ENCODE measurements around the gene URB1.
"Not testable (repeated sequence)": the region's sequence is repeated elsewhere in the genome, so short reads cannot be mapped to it uniquely, and the experiment has no call there.

URB1 gene

DNA sequence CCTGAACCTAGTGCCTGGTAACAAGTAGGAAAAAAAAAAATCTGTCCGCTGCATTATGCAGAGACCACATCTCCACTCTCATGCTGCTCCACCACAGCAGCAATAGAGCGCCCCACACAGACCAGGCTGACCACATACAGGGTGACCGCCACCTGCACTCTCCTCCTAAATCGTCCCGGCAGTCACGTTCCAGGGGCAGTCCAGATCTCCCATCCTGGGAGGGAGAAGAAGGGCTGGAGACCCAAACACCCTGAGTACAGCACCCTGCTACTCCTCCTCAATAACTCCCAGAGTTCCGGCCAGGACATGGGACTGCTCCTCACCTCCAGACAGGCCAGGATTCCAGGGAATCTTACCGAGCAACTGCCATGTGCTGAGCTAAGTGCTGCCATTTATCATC lies 15.3 kb downstream of the URB1 start:
- no peak for DNase-seq (ENCODE audit: low read depth in 2 of 2)

- DNase-seq (ENCODE audit: low read depth in 2 of 2) = peak in 1 of 2 experiments; percentile 5
Measured at GRCh38 chr21:32372755-32373154, 20.1 kb downstream of the URB1 start.

GRCh38 chr21:32371913-32372314 lies 20.9 kb downstream of the URB1 start:
- peak; percentile 36 to 44 for DNase-seq (ENCODE audit: low read depth in 2 of 2)

- no peak for DNase-seq (ENCODE audit: low read depth in 2 of 2)
Measured at GRCh38 chr21:32370998-32371766, 21.6 kb downstream of the URB1 start.

DNA sequence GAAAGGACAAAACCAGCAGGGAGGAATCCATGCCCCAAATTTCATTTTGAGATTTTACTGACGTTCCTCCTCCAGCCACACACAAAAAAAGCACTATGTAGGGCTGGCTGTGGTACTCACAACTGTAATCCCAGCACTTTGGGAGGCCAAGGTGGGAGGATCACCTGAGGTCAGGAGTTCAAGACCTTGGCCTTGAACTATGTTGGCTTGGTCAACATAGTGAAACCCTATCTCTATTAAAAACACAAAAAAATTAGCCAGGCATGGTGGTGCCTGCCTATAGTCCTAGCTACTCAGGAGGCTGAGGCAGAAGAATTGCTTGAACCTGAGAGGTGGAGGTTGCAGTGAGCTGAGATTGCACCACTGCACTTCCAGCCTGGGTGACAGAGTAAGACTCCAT lies 23.9 kb downstream of the URB1 start:
- DNase-seq (ENCODE audit: low read depth in 2 of 2) = not testable (repeated sequence)

DNA sequence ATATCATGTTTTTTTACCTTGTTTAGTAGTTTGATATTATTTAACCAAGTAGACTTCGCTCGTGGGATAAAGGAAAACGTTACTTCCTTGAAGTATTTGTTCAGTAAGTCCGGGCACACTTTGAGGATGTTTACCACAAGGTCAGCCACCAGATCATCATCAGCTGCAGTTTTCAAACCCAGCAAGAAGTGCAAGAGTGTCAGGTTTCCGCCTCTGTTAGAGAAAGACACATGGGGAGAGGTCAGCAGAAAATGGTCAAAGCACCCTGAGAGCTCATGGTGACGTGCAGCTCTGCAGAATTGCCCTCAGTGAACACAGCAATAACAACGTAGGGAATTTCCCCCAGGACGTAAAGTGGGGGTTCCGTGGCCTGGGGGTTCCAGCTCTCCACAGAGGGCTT lies 24.4 kb downstream of the URB1 start:
- DNase-seq (ENCODE audit: low read depth in 2 of 2) = no peak

DNA sequence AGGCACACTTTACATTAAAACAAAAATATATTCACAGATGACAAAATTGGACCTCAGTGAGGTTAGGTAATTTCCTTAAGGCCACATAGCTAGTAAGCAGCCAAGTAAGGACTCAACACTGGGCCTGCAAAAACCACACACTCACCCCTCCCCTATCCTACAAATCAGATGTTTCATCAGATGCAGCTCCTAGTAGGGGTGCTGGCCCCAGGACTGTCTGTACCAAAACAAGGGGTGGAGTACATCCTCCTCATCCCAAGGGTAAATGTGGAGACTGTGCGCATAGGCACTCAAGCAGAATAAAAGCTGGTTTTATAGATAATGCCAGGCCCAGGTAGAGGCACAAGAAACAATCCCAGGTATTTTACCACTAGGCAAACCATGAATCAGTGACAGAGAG lies 25.7 kb downstream of the URB1 start:
- DNase-seq (ENCODE audit: low read depth in 2 of 2) = no peak

DNA sequence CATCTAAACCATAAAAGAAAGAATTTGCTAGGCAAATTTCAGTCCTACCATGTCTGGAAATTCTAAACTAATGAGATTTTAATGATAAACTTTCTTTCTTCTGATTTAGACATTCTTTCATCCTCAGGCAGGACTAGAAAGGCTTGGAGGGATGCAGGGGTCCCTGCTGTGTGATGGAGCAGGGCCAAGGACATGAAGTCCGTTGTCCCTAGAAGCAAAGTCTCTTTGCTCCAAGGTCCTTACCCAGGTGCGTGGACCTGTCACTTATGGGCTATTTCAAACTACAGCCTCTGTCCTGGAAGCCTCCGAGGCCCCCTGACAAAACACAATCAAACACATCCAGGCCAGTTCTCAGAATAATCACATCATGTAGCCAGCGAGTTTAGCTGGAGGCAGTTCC lies 26.6 kb downstream of the URB1 start:
- DNase-seq (ENCODE audit: low read depth in 2 of 2) = no peak

DNA sequence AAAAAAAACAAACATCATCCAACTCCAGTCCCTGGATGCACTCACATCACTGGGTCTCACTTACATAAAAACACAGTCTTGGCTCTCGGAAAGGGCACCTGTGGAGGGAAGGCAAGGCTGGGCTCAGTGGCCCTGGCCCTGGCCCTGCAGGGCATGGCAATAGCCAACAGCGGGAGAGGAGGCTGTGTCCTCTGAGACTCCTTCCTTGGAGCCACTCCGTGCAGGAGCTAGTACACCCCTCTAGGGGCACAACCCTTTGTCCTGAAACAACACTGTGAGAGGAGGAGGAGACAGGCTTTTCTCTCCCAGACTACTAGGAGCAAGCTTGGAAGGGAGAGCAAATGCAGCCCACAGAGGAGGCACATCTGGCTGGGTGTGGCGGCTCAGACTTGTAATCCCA lies 28.0 kb downstream of the URB1 start:
- no peak for DNase-seq (ENCODE audit: low read depth in 2 of 2)

DNA sequence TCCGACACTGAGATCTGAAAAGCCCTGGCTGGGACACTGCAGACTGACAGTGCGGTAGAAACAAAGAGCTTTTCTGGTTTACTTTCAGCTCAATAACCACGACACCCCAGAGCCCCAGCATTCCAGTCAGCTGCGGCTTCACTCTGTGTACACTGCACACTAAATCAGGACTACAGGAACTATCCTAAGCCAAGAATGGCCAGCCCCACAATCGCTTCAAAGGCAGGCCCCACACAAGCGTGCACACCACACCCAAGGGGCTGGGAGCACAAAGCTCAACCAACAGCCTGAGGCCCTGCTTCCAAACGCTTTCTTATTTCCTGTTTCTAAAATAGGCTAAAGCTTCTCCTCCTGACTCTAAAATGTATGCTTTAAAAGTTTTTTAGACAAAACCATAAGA lies 28.4 kb downstream of the URB1 start:
- no peak for DNase-seq (ENCODE audit: low read depth in 2 of 2)

GRCh38 chr21:32360401-32360975 lies 32.3 kb downstream of the URB1 start:
- no peak for DNase-seq (ENCODE audit: low read depth in 2 of 2)

DNA sequence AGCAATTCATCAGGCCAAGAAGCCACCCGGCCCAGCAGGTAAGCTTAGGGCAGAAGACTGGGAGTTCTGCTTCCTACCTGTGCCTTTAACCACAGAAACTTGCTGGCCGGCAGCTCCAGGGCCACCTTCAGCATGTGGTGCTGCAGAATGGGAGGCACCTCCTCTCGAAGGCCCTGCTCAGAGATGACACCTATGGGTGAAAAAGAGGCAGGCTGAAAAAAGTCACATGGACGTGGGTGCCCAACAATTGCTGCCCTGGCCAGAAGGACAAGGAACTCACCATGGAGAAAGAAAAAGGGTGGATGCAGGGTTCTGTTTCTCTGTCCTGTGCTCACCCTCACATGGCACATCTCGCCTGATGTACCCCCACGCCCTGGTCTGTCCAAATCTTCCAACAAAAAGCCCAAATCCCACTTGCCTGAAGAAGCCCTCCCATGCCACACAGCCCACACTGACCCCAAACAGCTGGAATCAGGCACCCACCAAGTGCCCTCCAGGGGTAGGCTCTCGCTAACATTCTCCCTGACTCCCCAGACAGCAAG lies 33.0 kb downstream of the URB1 start:
- no peak for DNase-seq (ENCODE audit: low read depth in 2 of 2)

GRCh38 chr21:32356874-32357395 lies 35.9 kb downstream of the URB1 start:
- DNase-seq (ENCODE audit: low read depth in 2 of 2) = no peak

DNA sequence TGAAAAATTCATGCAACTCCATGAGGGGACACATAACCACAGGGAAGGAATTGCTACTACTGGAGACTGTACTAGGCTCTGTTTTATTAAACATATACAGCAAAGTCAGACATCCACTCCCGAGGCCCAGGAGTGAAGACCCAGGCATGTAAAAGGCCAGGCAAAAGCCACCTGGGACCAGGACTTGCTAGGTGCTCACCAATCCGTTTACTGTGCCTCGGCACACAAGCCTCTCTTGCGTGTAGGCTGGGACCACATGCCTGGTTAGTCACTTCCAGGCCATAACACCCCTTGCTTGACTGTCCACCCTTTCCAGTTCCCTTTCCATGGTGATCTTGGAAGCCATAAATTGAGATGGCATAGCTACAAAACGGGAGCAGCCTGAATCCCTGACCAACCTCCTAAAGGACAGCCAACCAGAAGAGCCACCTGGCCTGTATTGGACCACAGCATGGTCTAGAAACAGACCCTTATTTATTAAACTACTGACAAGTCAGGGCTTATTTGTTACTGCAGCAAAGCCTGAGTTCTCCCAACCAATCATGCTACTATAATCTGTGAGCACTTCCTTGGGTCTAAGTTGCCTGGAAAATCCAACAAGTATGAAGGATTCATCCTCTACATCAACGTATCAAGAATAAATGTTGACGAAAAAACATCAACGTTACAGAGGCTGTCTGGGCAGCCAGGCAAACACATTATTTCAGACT lies 39.7 kb downstream of the URB1 start:
- no peak for DNase-seq (ENCODE audit: low read depth in 2 of 2)

- no peak for DNase-seq (ENCODE audit: low read depth in 2 of 2)
Measured at GRCh38 chr21:32352526-32352925, 40.3 kb downstream of the URB1 start.

DNA sequence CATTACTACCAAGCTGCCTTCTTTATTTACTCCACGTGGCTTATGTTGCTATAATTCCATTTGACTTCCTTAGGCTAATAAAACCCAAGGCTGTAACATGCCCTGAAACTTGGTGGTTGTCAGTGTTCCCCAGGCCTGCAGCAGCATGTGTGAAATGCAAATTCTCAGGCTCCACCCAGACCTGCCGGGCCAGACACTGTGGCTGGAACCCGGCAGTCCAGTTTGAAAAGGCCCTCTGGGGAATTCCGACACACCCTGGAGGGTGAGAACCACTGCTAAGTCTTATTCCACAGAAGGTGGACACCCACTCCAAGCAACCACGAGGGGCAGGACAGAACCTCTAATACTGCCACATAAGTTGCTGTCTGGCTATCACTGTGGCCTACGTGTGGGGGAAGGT lies 41.4 kb downstream of the URB1 start:
- DNase-seq (ENCODE audit: low read depth in 2 of 2) = no peak

DNA sequence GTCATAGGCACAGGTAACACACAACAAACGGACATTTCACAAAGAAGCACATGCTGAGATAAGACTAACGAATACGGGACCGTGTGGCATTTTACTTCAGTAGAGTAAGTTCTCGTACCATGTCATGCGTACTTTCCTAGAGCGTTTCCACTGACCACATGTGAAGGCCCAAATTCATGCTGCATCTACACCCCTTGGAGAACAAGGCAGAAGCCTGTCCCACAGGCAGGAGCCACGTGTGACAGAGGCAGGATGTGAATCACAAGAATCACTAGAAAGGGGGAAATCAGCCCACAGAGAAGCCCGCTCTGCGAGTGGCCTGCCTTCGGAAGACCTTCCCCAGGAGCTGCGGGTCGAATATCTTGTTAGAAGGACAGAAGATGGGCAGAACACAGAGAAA lies 41.8 kb downstream of the URB1 start:
- no peak for DNase-seq (ENCODE audit: low read depth in 2 of 2)

DNA sequence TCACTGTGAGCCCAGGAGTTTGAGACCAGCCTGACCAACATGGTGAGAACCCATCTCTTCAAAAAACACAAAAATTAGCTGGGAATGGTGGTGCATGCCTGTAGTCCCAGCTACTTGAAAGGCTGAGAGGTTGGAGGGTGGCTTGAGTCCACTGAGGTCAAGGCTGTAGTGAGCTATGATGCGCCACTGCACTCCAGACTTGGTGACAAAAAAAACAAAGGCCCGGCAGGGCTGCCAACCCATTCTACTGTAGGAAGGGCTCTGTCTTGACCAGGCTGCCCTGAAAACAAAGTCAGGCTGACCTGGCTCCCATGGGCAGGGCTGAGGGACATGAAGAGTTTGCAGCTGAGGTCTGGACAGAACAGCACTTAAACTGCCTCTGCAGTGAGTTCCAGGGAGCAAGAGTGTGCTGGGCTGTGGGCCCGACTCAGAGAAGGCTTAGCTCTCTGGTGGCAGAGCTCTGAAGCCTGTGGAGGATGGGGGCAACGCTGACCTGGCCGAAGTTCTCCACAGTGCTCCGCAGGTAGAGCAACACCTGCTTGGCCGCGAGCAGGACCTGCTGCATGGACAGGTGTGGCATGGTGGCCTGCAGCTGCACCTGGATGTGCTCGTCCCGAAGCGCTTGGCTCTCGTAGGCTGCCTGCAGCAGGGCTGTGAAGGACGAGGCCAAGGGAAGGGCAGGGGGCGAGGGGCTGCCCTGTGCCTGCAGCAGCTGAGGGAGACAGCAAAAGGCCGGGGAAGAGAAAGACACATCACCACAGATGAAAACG lies 42.4 kb downstream of the URB1 start:
- no peak for DNase-seq (ENCODE audit: low read depth in 2 of 2)

- DNase-seq (ENCODE audit: low read depth in 2 of 2) = no peak
Measured at GRCh38 chr21:32349333-32349944, 43.4 kb downstream of the URB1 start.

DNA sequence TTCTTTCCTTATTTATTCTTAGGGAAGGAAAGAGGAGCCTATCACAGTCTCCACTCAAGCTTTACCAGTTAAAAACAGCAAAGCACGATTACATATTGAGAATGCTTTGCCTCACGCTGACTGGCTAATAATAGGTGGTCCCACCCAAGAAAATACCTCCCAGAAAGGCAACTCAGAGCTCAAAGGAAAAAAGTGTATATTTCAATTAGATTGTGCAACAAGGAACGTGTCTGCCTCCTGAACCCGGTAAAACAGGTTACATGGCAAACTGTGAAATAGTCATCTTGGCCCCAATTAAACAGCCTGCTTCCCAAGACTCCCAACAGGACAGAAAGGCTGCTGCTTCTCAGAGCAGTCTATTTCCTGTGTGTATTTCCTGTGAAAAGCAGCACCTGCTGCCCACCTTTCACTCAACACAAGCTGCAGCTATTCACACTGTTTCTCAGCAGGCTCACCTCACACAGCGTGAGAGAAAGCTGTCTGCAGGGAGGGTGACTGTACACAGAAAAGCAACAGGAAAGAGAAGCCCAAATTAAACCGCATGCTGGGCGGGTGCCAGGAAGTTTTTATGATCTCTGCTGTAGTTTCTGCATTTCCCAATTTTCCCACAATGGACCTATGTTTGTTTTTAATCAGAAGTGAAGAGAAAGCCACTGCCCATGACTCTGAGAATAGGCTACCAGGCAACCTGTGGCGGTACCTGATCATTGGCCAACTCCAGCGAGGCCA lies 44.0 kb downstream of the URB1 start:
- DNase-seq (ENCODE audit: low read depth in 2 of 2) = no peak

GRCh38 chr21:32347977-32348376 lies 44.8 kb downstream of the URB1 start:
- no peak for DNase-seq (ENCODE audit: low read depth in 2 of 2)

All from fibroblast of skin of left biceps (primary cell).